GM19193 (cell line): ENCODE results near the gene EPHA3.

Source experiments
- POLR2A ChIP-seq: IDR thresholded peaks from 4 replicates; pipeline ENCODE4 v1.6.1; 2011; ENCODE audit not compliant: insufficient read depth, insufficient read length; ENCODE audit errors: extremely low read depth

The EPHA3 gene

GRCh38 chr3:89113893-89114840 is 6.7 kb downstream of the EPHA3 start:
- no peak for TF ChIP-seq POLR2A

- TF ChIP-seq POLR2A, result no peak
These were observed 7.4 kb downstream of the EPHA3 start for GRCh38 chr3:89114841-89115223.

- no peak for TF ChIP-seq POLR2A
These were observed 9.1 kb downstream of the EPHA3 start for GRCh38 chr3:89116476-89116875.

GRCh38 chr3:89138048-89138447 is 30.6 kb downstream of the EPHA3 start:
- TF ChIP-seq POLR2A, result no peak

GRCh38 chr3:89139870-89140269 is 32.4 kb downstream of the EPHA3 start:
- no peak for TF ChIP-seq POLR2A

GRCh38 chr3:89144080-89144479 is 36.7 kb downstream of the EPHA3 start:
- TF ChIP-seq POLR2A, result no peak

- no peak for TF ChIP-seq POLR2A
These were observed 38.6 kb downstream of the EPHA3 start for GRCh38 chr3:89145995-89146394.

GRCh38 chr3:89154416-89154815 is 47.0 kb downstream of the EPHA3 start:
- no peak for TF ChIP-seq POLR2A

- TF ChIP-seq POLR2A, result no peak
These were observed 48.4 kb downstream of the EPHA3 start for GRCh38 chr3:89155811-89156210.

- TF ChIP-seq POLR2A, result no peak
These were observed 50.2 kb downstream of the EPHA3 start for GRCh38 chr3:89157575-89157974.

GRCh38 chr3:89159605-89160004 is 52.2 kb downstream of the EPHA3 start:
- no peak for TF ChIP-seq POLR2A

GRCh38 chr3:89164774-89165173 is 57.4 kb downstream of the EPHA3 start:
- TF ChIP-seq POLR2A, result no peak

GRCh38 chr3:89165636-89166263 is 58.3 kb downstream of the EPHA3 start:
- no peak for TF ChIP-seq POLR2A

- no peak for TF ChIP-seq POLR2A
These were observed 64.5 kb downstream of the EPHA3 start for GRCh38 chr3:89171687-89172545.

- no peak for TF ChIP-seq POLR2A
These were observed 66.1 kb downstream of the EPHA3 start for GRCh38 chr3:89173546-89173945.

GRCh38 chr3:89179355-89180001 is 72.1 kb downstream of the EPHA3 start:
- no peak for TF ChIP-seq POLR2A

GRCh38 chr3:89180334-89180733 is 72.9 kb downstream of the EPHA3 start:
- no peak for TF ChIP-seq POLR2A
